Small intestine (tissue), 7 donors: Measurements from ENCODE around the gene CHMP4A. TPM values are rescaled to one million over a fixed set of nuclear protein-coding genes. Genes with fewer than 3 reads are reported as not detected.

Source experiments
- DNase-seq, 2 donors: peaks; one replicate each; pipeline versions ENCODE4 v3.0.0 to v3.0.0-alpha.2; 2013
- FAIRE-seq: peaks from 2 replicates; lab custom pipeline; 2012; peaks lifted over from hg19 to GRCh38; lab: Jason Lieb, UNC
- H3K27ac ChIP-seq, 3 donors: one replicate each; pipeline ENCODE4 v1.5.1; 2013; ENCODE audit warnings: low read length in 2 of 3, mild to moderate bottlenecking in 2 of 3, control low read depth in 1 of 3, inconsistent platforms in 1 of 3, low read depth in 1 of 3, moderate library complexity in 1 of 3
- H3K27me3 ChIP-seq, 3 donors: one replicate each; pipeline ENCODE4 v1.6.1; 2013; ENCODE audit warnings: low read length in 3 of 3, inconsistent platforms in 1 of 3; ENCODE audit not compliant: control insufficient read depth in 3 of 3, insufficient read depth in 3 of 3
- H3K36me3 ChIP-seq, 3 donors: one replicate each; pipeline ENCODE4 v1.6.1; 2013; ENCODE audit warnings: low read length in 3 of 3, inconsistent platforms in 1 of 3, low read depth in 1 of 3, mild to moderate bottlenecking in 1 of 3, moderate library complexity in 1 of 3; ENCODE audit not compliant: control insufficient read depth in 3 of 3, insufficient read depth in 2 of 3
- H3K4me1 ChIP-seq, 3 donors: one replicate each; pipeline ENCODE4 v1.6.1; 2013; ENCODE audit warnings: low read length in 2 of 3, inconsistent platforms in 1 of 3, low read depth in 1 of 3, mild to moderate bottlenecking in 1 of 3, moderate library complexity in 1 of 3; ENCODE audit not compliant: control insufficient read depth in 3 of 3, insufficient read depth in 2 of 3
- H3K4me3 ChIP-seq, 3 donors: one replicate each; pipeline ENCODE4 v1.5.1; 2013; ENCODE audit warnings: low read length in 3 of 3, control low read depth in 1 of 3, inconsistent platforms in 1 of 3, low read depth in 1 of 3, mild to moderate bottlenecking in 1 of 3, moderate library complexity in 1 of 3
- H3K9me3 ChIP-seq, 2 donors: one replicate each; pipeline ENCODE4 v1.6.1; 2013; ENCODE audit warnings: low read depth in 1 of 2, low read length in 1 of 2; ENCODE audit not compliant: control insufficient read depth in 2 of 2, insufficient read depth in 1 of 2
- WGBS, 3 donors: extraction: QIAGEN DNeasy Blood & Tissue Kit; methylation state at CpG; one replicate each; pipeline ENCODE4 v1.1.7; 2013; 5-methylcytosine and 5-hydroxymethylcytosine counted together
- polyA plus RNA-seq, 4 donors: library from polyadenylated mRNA; stranded (reverse) in 3 of 4; unstranded in 1 of 4; fragments of 200-250 nt in 3 of 4; fragments of 120-200 nt in 1 of 4; gene quantifications; one replicate each; pipeline versions ENCODE4 v1.2.1 to v1.2.3, GENCODE V29; 2013
- donor health status: healthy with polysubstance abuse.
- donor health status: control.
- donor health status: control.
- donor health status: Bipolar disorder and iron deficiency.
- donor health status: healthy.

Gene CHMP4A
- polyA plus RNA-seq, 4 donors: 70.0 to 121 (median 94.9) TPM

DNA sequence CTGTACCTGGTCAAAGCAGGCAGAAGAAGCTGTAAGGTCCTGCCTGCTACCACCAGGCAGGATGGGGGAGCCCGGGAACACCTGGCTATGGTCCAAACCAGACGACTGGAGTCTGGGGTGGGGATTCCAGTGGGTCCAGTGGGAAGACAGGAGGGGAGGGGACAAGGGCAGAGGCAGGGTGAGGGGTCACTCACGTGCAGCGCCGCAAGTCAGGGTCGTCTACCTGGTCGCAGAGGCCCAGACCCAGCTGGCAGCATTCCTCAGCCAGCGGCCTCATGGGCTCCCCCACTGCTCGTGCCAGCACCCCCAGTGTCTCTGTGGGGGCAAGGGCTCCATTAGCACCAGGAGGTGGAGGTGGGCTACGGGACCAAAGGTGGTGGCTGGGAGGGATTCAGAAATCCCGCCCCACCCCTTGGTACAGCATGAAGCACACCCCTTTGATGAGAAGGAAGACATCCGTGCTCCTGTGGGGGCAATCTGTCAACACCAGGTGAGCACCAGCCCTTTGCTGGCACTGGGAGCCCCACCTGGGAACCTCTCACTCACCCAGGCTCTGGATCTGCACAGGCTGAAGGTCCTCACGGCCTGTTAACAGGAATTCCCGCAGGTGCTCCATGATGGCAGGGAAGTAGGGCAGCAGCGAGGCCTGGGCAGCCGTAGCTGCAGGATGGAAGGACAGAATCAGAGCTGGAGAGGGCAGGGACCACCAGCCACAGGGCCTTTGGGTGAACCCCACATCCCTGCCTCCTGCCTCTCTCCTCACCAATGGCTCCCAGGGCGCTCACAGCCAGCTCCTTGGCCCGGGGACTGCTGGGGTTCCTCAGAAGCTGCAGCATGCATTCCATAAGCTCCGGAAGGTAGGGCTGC is 29.0 kb downstream of the CHMP4A start:
- FAIRE-seq (no peak), DNase-seq (no peak)
- H3K9me3 ChIP-seq: no peaks in the 10 kb centered on the region
- H3K36me3 ChIP-seq: peaks cover 5 to 84% (median 9%) of the 10 kb centered on the region in 3 donors
- peaks cover 0 to 50% (median 6%) of the 10 kb centered on the region in 3 donors for H3K4me1 ChIP-seq
- H3K4me3 ChIP-seq: no peak overlapping the region
- 89 to 94% (median 91%) methylated on average over 19 of the region's 19 CpGs for WGBS, 3 donors
- no peak overlapping the region for H3K27ac ChIP-seq
- H3K27me3 ChIP-seq: no peaks in the 10 kb centered on the region

DNA sequence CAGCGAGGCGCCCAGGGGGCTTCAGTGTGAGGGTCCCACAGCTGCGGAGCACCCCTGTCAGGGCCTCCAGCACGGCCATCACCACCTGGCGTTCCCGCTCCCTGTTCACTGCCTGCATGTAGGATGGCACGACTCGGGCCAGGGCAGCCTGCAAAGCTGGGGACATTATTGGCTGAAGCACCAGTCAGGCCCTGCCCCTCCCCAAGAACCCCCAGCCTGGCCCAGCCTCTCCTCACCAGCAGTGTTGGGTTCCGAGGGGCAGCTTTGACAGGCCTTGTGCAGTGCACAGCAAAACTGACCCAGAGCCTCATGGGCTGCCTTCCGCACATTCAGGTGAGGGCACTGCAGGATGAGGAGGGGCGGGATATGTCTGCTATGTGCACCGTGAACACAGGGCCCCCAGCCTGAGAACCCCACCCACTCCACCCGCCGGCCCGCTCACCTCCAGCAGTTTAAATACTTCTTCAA is 30.2 kb downstream of the CHMP4A start:
- Histone ChIP-seq H3K36me3 (peaks cover 9 to 97% (median 13%) of the 10 kb centered on the region in 3 donors), H3K27me3 (no peaks in the 10 kb centered on the region), H3K4me1 (peaks cover 0 to 57% (median 2%) of the 10 kb centered on the region in 3 donors), H3K27ac (no peak overlapping the region), H3K9me3 (no peaks in the 10 kb centered on the region), H3K4me3 (no peak overlapping the region)
- DNase-seq (no peak), FAIRE-seq (no peak)
- WGBS, 3 donors: 92 to 96% (median 94%) methylated on average over 15 of the region's 15 CpGs

DNA sequence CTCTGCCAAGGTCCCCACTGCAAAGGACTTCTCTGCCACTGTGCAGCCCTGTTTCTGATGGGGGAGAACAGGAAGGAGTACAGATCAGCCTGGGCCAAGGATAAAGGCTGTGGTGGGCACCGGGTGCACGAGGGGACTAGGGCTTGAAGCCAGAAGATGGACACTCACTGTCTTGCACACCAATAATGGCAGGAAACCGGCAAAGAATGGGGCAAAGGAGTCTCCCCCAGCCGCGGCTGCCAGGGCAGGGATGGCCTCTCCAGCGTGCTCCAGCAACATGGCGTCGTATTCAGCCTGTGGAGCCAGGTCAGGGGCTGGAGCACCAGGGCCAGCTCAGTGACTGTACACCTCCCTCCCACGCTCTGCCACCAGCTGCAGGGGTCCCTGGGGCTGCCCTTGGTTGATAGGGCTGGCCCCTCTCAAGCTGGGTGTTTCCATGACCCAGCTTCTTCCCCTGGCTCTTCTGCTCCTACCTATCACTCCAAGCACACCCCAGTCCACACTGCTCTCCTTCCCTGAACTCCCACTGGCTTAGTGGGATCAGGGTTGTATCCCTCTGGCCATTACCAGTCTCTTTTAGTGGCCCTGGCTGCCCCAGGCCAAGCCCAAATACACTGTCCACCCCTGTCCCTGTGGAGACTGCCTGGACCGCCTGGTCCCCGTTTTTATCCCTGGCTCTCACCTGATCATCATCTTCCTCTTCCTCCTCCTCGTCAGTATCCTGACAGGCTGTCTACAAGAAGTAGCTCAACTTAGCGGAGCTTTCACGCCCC is 31.0 kb downstream of the CHMP4A start:
- 87 to 90% (median 90%) methylated on average over 13 to 14 of the region's 14 CpGs for WGBS, 3 donors
- DNase-seq (no peak), FAIRE-seq (no peak)
- no peak overlapping the region for H3K27ac ChIP-seq
- H3K4me3 ChIP-seq: no peak overlapping the region
- H3K9me3 ChIP-seq: no peaks in the 10 kb centered on the region
- H3K36me3 ChIP-seq: peaks cover 13 to 99% (median 20%) of the 10 kb centered on the region in 3 donors
- H3K27me3 ChIP-seq: no peaks in the 10 kb centered on the region
- H3K4me1 ChIP-seq: peaks cover 0 to 57% (median 0%) of the 10 kb centered on the region in 3 donors

DNA sequence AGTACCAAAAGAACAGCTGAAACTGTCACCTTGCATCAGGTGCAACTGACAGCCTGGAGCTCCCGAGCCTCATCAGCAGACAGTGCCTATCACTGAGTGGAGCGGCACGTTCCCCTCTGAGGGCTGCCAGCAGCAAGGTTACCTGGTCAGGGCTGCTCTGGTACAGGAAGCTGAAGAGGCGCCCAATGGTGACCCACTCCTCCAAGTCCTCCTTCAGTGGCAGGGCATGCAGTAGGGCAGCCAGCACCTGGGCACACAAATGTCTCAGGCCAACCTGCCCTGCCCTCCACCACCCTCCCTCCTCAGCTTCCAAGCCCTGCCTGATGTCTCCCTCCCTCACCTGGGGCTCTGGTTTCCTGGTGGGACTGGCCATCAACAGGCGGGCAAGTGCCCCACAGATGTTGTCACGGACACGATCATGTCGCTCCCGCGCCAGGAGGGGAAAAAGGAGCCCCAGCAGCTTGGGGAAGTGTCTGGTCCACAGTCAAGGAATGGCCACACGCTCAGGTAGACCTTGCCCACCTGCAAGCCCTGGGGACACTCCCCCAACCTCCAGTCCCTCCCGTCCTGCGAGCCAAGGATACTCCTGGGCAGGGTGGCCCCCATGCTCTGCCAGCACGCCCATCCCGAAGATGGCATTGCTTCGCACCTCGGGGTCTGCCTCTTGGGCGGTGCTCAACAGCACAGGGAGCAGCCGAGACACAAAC is 31.8 kb downstream of the CHMP4A start:
- peaks cover 18 to 99% (median 26%) of the 10 kb centered on the region in 3 donors for H3K36me3 ChIP-seq
- no peaks in the 10 kb centered on the region for H3K9me3 ChIP-seq
- no peaks in the 10 kb centered on the region for H3K27me3 ChIP-seq
- no peak overlapping the region for H3K4me3 ChIP-seq
- H3K4me1 ChIP-seq: peaks cover 0 to 64% (median 0%) of the 10 kb centered on the region in 3 donors
- WGBS, 3 donors: 85 to 91% (median 89%) methylated on average over 19 of the region's 19 CpGs
- FAIRE-seq (no peak), DNase-seq (no peak)
- H3K27ac ChIP-seq: peak overlapping the region in 1 of 3 donors; percentile 90

DNA sequence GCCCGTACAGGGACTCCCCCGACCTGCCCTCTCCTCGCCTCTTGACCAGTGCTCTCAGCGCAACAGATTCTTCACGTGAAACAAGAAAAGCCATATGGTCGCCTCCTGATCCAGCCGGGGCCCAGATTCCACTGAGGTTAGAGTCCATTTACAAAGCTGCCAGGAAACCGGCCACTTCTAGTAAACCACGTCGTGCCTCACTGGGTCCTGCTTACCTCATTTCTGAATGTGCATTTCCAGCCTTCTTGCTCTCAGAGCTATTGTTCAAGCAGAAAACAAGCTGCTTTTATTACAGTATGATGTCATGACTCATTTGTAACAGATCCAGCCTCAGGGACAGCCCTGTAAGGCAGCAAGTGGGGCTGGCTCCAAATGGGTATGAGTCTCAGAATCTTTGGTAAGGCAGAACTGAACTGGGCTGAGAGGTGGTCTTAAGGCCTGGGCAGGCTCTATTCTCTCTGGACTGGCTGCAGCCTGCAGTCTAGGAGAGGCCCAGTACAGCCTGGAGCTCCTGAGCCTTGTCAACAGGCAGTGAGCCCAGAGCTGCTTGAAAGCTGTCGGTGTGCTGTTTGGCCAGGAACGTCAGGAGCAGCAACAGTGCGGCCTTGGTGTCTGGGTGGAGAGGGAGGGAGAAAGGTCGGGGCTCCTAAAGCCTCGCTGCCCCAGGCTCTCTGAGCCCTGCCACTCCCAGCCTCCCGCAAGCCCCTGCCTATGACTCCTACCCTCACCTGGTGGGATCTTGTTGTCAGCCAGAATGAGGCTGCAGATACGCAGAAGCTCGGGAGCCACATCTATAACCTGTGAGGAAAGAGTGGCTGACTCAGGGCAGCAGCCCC is 33.1 kb downstream of the CHMP4A start:
- peaks cover 0 to 69% (median 0%) of the 10 kb centered on the region in 3 donors for H3K4me1 ChIP-seq
- H3K9me3 ChIP-seq: no peaks in the 10 kb centered on the region
- peaks cover 18 to 99% (median 26%) of the 10 kb centered on the region in 3 donors for H3K36me3 ChIP-seq
- WGBS, 3 donors: 55 to 69% (median 67%) methylated on average over 16 to 18 of the region's 18 CpGs
- no peak overlapping the region for H3K4me3 ChIP-seq
- H3K27me3 ChIP-seq: no peaks in the 10 kb centered on the region
- FAIRE-seq: no peak
- H3K27ac ChIP-seq: peak overlapping the region in 2 of 3 donors; percentile 30 to 90
- peak in 1 of 2 donors; percentile 83 for DNase-seq

DNA sequence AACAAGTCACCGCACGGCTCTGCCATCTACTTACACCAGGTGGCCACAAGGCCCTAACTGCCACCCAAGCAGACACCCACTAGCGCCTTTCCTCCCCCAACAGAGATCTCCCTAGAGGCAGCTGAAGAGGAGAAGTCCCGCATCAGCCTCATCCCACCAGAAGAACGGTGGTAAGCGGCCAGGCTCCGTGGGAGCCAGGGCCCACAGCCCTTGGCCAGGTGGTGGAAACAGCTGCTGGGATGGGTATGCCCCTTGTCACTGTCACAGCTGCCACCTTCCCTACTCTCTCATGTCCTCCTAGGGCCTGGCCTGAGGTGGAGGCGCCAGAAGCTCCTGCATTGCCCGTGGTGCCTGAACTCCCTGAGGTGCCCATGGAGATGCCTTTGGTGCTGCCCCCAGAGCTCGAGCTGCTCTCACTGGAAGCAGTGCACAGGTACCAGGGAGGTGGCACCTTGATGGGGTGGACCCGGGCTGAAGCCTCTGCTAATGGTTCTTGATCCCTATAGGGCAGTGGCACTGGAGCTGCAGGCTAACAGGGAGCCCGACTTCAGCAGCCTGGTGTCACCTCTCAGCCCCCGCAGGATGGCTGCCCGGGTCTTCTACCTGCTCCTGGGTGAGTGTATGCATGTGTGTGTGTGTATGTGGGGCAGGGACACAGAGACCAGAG is 33.9 kb downstream of the CHMP4A start:
- peaks cover 0 to 69% (median 0%) of the 10 kb centered on the region in 3 donors for H3K4me1 ChIP-seq
- no peaks in the 10 kb centered on the region for H3K27me3 ChIP-seq
- H3K36me3 ChIP-seq: peaks cover 18 to 97% (median 26%) of the 10 kb centered on the region in 3 donors
- 80 to 86% (median 83%) methylated on average over 14 of the region's 14 CpGs for WGBS, 3 donors
- FAIRE-seq (no peak), DNase-seq (no peak)
- H3K4me3 ChIP-seq: no peak overlapping the region
- peak overlapping the region in 1 of 3 donors; percentile 90 for H3K27ac ChIP-seq
- H3K9me3 ChIP-seq: no peaks in the 10 kb centered on the region
